Endothelial cell of umbilical vein (primary cell): ENCODE measurements around the gene CAV1. TPM values are rescaled to one million over a fixed set of nuclear protein-coding genes. Genes with fewer than 3 reads are reported as not detected.

Experiments used
- BruUV-seq: library from RNA; stranded (reverse); fragments of 400-500 nt; replicated peaks from 2 replicates; lab custom pipeline; 2021; lab: Mats Ljungman, UMichigan
- CTCF ChIA-PET: fragments of 300-600, 350-600 bp; sonication (Branson Sonifier 250); formaldehyde crosslinking; loops from one replicate; lab custom pipeline; 2021; ENCODE audit warnings: antibody characterized with exemption, inconsistent platforms; lab: Charles Lee
- POLR2A ChIA-PET: fragments of 300-600, 350-600 bp; sonication (Branson Sonifier 250); formaldehyde crosslinking; loops from one replicate; lab custom pipeline; 2021; ENCODE audit warnings: antibody characterized with exemption, inconsistent platforms; lab: Charles Lee
- DNase-seq: peaks from one replicate; pipeline ENCODE4 v3.0.0-alpha.2; 2011; ENCODE audit warnings: low read depth, low spot score
- FAIRE-seq: peaks from 2 replicates; lab custom pipeline; 2011; peaks lifted over from hg19 to GRCh38; lab: Jason Lieb, UNC
- H2AFZ ChIP-seq: 2 replicates; pipeline ENCODE4 v1.6.0; 2012; ENCODE audit warnings: low read depth, low read length, control low read depth, inconsistent platforms
- H3K27ac ChIP-seq: 2 replicates; pipeline ENCODE4 v1.5.1; 2011; ENCODE audit warnings: low read depth, mild to moderate bottlenecking, control low read depth, low read length, moderate library complexity; ENCODE audit not compliant: insufficient read depth
- H3K27me3 ChIP-seq, 2 experiments: 2 replicates each; pipeline versions ENCODE4 v1.6.0 to v1.6.1; 2011; ENCODE audit warnings: low read length in 2 of 2, mixed read lengths in 1 of 2; ENCODE audit not compliant: control insufficient read depth in 2 of 2, insufficient read depth in 2 of 2
- H3K36me3 ChIP-seq, 2 experiments: 2 replicates in 1 of 2; 3 replicates in 1 of 2; pipeline ENCODE4 v1.5.1; 2011; ENCODE audit warnings: low read length in 2 of 2, mild to moderate bottlenecking in 1 of 2, moderate library complexity in 1 of 2; ENCODE audit not compliant: control insufficient read depth in 2 of 2, insufficient read depth in 2 of 2; ENCODE audit errors: extremely low read depth in 1 of 2
- H3K4me1 ChIP-seq: 3 replicates; pipeline ENCODE4 v1.5.1; 2011; ENCODE audit warnings: mild to moderate bottlenecking, low read length; ENCODE audit not compliant: control insufficient read depth, insufficient read depth; ENCODE audit errors: extremely low read depth
- H3K4me2 ChIP-seq: 2 replicates; pipeline ENCODE4 v1.6.1; 2011; ENCODE audit warnings: low read length, control low read depth, mixed read lengths; ENCODE audit not compliant: insufficient read depth
- H3K4me3 ChIP-seq, 3 experiments: fragments of 200-600 bp in 1 of 3; sonication (generic), shearing (Covaris generic) in 1 of 3; replicated peaks in 1 of 3; 2 replicates each; pipeline ENCODE4 v1.5.1; 2011 to 2016; ENCODE audit warnings: control low read depth in 3 of 3, low read length in 3 of 3, mild to moderate bottlenecking in 2 of 3, inconsistent platforms in 1 of 3, low read depth in 1 of 3, moderate library complexity in 1 of 3; ENCODE audit not compliant: insufficient read depth in 1 of 3
- H3K79me2 ChIP-seq: 2 replicates; pipeline ENCODE4 v1.6.0; 2012; ENCODE audit warnings: low read length, inconsistent platforms; ENCODE audit not compliant: control insufficient read depth, insufficient read depth
- H3K9ac ChIP-seq: replicated peaks from 2 replicates; pipeline ENCODE3; 2011; ENCODE audit warnings: low read length, control low read depth; ENCODE audit not compliant: insufficient read depth; ENCODE audit errors: extremely low read depth
- H3K9me1 ChIP-seq: replicated peaks from 3 replicates; pipeline ENCODE4 v1.6.0; 2011; ENCODE audit warnings: mild to moderate bottlenecking, low read length; ENCODE audit not compliant: control insufficient read depth, insufficient read depth; ENCODE audit errors: extremely low read depth
- H3K9me3 ChIP-seq: replicated peaks from 2 replicates; pipeline ENCODE4 v1.5.1; 2012; ENCODE audit warnings: low read length, inconsistent platforms; ENCODE audit not compliant: control insufficient read depth, insufficient read depth
- H4K20me1 ChIP-seq: replicated peaks from 2 replicates; pipeline ENCODE3; 2011; ENCODE audit warnings: mild to moderate bottlenecking, low read length; ENCODE audit not compliant: control insufficient read depth, insufficient read depth; ENCODE audit errors: extremely low read depth
- EZH2 ChIP-seq: IDR thresholded peaks from 2 replicates; pipeline ENCODE4 v1.6.1; 2012; ENCODE audit warnings: borderline replicate concordance, low read depth, mild to moderate bottlenecking, moderate library complexity, low read length, inconsistent platforms; ENCODE audit not compliant: severe bottlenecking
- GATA2 ChIP-seq: IDR thresholded peaks from 2 replicates; pipeline ENCODE4 v1.7.0; 2011; ENCODE audit warnings: low read depth, mild to moderate bottlenecking, moderate library complexity, mixed read lengths, low read length; ENCODE audit not compliant: insufficient read length, insufficient read depth
- JUN ChIP-seq: IDR thresholded peaks from 2 replicates; pipeline ENCODE4 v1.6.1; 2011; ENCODE audit warnings: borderline replicate concordance, low read depth; ENCODE audit not compliant: insufficient read length, insufficient read depth
- MYC ChIP-seq: IDR thresholded peaks from one replicate; pipeline ENCODE4 v1.6.1; 2011; ENCODE audit warnings: mild to moderate bottlenecking, low read depth, low read length
- POLR2A ChIP-seq: IDR thresholded peaks from 2 replicates; pipeline ENCODE4 v1.6.1; 2012; ENCODE audit warnings: low read depth, mild to moderate bottlenecking, control low read depth, low read length
- dilution Hi-C: fragments of 300-500 bp; cut with MboI; formaldehyde crosslinking; loops from one replicate; pipeline ENCODE4 v1.15.0; 2019; ENCODE audit warnings: low sequenced_read_pairs; ENCODE audit not compliant: extremely low pct_ligation_motif_present
- intact Hi-C: fragments of 100-400 bp; cut with micrococcal nuclease; formaldehyde crosslinking; loops from one replicate; pipeline ENCODE4 v1.10.0; 2022
- polyA plus RNA-seq, 4 experiments: library from polyadenylated mRNA; depleted of rRNA in 3 of 4; stranded (reverse) in 3 of 4; unstranded in 1 of 4; fragments of >200 nt; gene quantifications; 2 replicates each; pipeline versions ENCODE4 v1.2.1 to v1.2.3, GENCODE V29; 2011 to 2012; ENCODE audit warnings: missing spikeins in 1 of 4
- total RNA-seq: library from RNA; stranded (reverse); gene quantifications from 2 replicates; pipeline ENCODE4 v1.2.3, GENCODE V29; 2021
- TF ChIP-seq, protein P1 (sequence below), 2 donors: IDR thresholded peaks; 1 replicate in 1 of 2; 2 replicates in 1 of 2; pipeline ENCODE4 v1.5.1; 2011; ENCODE audit warnings: low read length in 2 of 2, mild to moderate bottlenecking in 2 of 2, moderate library complexity in 2 of 2, control low read depth in 1 of 2, inconsistent platforms in 1 of 2, low read depth in 1 of 2; ENCODE audit not compliant: insufficient read depth in 1 of 2; ENCODE audit errors: extremely low read depth in 1 of 2

CAV1 gene
- total and polyA plus RNA-seq, 2 donors (not counting 3 experiments of a cell fraction or from before 2014, with no cell fraction given): 1,483 to 3,129 TPM

- ChIA-PET CTCF (interaction anchor here (0.6 to 5.1 kb wide), 12 partner anchors 28 to 347 kb away, joined by 3 to 64 read pairs (median 8); partner anchors contain the start of gene CAV2), POLR2A (interaction anchor here (1.0 to 1.6 kb wide), 3 partner anchors 16 to 173 kb away, joined by 3 to 5 read pairs (median 3); no protein-coding TSS in a partner anchor)
- peak; percentile 58 for DNase-seq
- BruUV-seq: no TSS peak
- Histone ChIP-seq H3K4me1 (peaks cover 64% of the 10 kb centered on the region), H3K9me1 (no peaks in the 10 kb centered on the region), H3K27ac (peak overlapping the region; percentile 97), H3K9ac (peak overlapping the region; percentile 100), H2AFZ (no peak overlapping the region), H3K4me2 (peak overlapping the region; percentile 79), H3K4me3 (peak overlapping the region; percentile 74 to 98 (median 90)), H3K79me2 (peaks cover 76% of the 10 kb centered on the region), H4K20me1 (peaks cover 9% of the 10 kb centered on the region), H3K27me3 (no peaks in the 10 kb centered on the region), H3K9me3 (no peaks in the 10 kb centered on the region), H3K36me3 (peaks cover 14 to 31% of the 10 kb centered on the region in 2 experiments)
- intact Hi-C loops (loop anchor here (1.0 to 10.0 kb wide), 3 partner anchors 62 to 281 kb away; partner anchors contain the start of gene MET), dilution Hi-C loops (no loop called here)
- FAIRE-seq: peak; percentile 4
- no peak for TF ChIP-seq EZH2
- TF ChIP-seq POLR2A: no peak
- no peak for TF ChIP-seq GATA2
- TF ChIP-seq, protein P1, sequence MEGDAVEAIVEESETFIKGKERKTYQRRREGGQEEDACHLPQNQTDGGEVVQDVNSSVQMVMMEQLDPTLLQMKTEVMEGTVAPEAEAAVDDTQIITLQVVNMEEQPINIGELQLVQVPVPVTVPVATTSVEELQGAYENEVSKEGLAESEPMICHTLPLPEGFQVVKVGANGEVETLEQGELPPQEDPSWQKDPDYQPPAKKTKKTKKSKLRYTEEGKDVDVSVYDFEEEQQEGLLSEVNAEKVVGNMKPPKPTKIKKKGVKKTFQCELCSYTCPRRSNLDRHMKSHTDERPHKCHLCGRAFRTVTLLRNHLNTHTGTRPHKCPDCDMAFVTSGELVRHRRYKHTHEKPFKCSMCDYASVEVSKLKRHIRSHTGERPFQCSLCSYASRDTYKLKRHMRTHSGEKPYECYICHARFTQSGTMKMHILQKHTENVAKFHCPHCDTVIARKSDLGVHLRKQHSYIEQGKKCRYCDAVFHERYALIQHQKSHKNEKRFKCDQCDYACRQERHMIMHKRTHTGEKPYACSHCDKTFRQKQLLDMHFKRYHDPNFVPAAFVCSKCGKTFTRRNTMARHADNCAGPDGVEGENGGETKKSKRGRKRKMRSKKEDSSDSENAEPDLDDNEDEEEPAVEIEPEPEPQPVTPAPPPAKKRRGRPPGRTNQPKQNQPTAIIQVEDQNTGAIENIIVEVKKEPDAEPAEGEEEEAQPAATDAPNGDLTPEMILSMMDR (IDR thresholded peaks at IDR 0.05; ENCODE audit: extremely low read depth in 1 of 2, insufficient read depth in 1 of 2, low read depth in 1 of 2, low read length in 2 of 2): no peak
- TF ChIP-seq JUN: no peak
- no peak for TF ChIP-seq MYC
These were observed 2.7 kb downstream of the CAV1 start for GRCh38 chr7:116527521-116527920.
